Hematopoietic multipotent progenitor cell treated with erythropoietin and hydrocortisone succinate and interleukin-3 and kit ligand, for 15 days (in vitro differentiated cells): Measurements from ENCODE around the gene DHRSX.
"Not testable (repeated sequence)": the region's sequence is repeated elsewhere in the genome, so short reads cannot be mapped to it uniquely, and the experiment has no call there.

Experiments
- DNase-seq: peaks from one replicate; pipeline ENCODE4 v3.0.0-alpha.2; 2015; ENCODE audit warnings: low spot score

Gene DHRSX

GRCh38 chrX:2424317-2424716 lies 76.5 kb downstream of the DHRSX start:
- no peak for DNase-seq

GRCh38 chrX:2423899-2424298 lies 76.9 kb downstream of the DHRSX start:
- no peak for DNase-seq

- DNase-seq: no peak
Observed at GRCh38 chrX:2423282-2423681, 77.5 kb downstream of the DHRSX start.

- not testable (repeated sequence) for DNase-seq
Observed at GRCh38 chrX:2419418-2419817, 81.4 kb downstream of the DHRSX start.

GRCh38 chrX:2418000-2418399 lies 82.8 kb downstream of the DHRSX start:
- DNase-seq: no peak

GRCh38 chrX:2416851-2417604 lies 83.7 kb downstream of the DHRSX start:
- no peak for DNase-seq

- DNase-seq: no peak
Observed at GRCh38 chrX:2414384-2414783, 86.4 kb downstream of the DHRSX start.

GRCh38 chrX:2413969-2414368 lies 86.8 kb downstream of the DHRSX start:
- DNase-seq: no peak

GRCh38 chrX:2412131-2412530 lies 88.6 kb downstream of the DHRSX start:
- DNase-seq: no peak

- no peak for DNase-seq
Observed at GRCh38 chrX:2410279-2411020, 90.3 kb downstream of the DHRSX start.

GRCh38 chrX:2409796-2410195 lies 91.0 kb downstream of the DHRSX start:
- no peak for DNase-seq

GRCh38 chrX:2408856-2409255 lies 91.9 kb downstream of the DHRSX start:
- DNase-seq: no peak

GRCh38 chrX:2406891-2407518 lies 93.8 kb downstream of the DHRSX start:
- DNase-seq: no peak

- DNase-seq: no peak
Observed at GRCh38 chrX:2404776-2405175, 96.0 kb downstream of the DHRSX start.

- no peak for DNase-seq
Observed at GRCh38 chrX:2402361-2402690, 98.5 kb downstream of the DHRSX start.

- no peak for DNase-seq
Observed at GRCh38 chrX:2401590-2402360, 99.0 kb downstream of the DHRSX start.

GRCh38 chrX:2401201-2401589 lies 99.6 kb downstream of the DHRSX start:
- DNase-seq: no peak

- no peak for DNase-seq
Observed at GRCh38 chrX:2398064-2398656, 102.6 kb downstream of the DHRSX start.

- DNase-seq: no peak
Observed at GRCh38 chrX:2397229-2398063, 103.3 kb downstream of the DHRSX start.

- no peak for DNase-seq
Observed at GRCh38 chrX:2395261-2395992, 105.3 kb downstream of the DHRSX start.
